ENCODE results near the gene NRXN3. TPM values are rescaled to one million over a fixed set of nuclear protein-coding genes. Genes with fewer than 3 reads are reported as not detected.

Gene NRXN3
- total and polyA plus RNA-seq, 8 donors, result 1.3 to 7.6 (median 1.5) TPM

DNA sequence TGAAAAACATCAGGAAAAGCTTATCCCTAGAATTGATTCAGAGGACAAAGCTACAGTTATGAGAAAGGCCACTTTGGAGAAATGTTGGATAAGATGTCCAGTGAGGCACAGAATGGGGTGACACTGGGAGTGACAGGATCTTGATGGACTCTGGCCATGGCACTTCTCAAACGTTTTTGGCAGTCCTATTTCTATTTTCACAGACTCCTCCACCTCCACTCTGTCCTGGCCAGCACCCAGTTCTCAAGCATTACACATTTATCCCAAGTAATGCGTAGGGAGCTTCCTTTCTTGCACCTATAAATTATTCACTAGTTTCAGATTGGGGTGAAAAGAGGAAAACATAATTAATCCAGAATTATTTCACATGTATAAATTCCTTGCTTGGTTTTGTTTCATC is 727.3 kb downstream of the NRXN3 start:
- Histone ChIP-seq H3K4me3 (no peak overlapping the region), H3K27me3 (no peaks in the 10 kb centered on the region), H3K27ac (no peak overlapping the region), H3K36me3 (no peaks in the 10 kb centered on the region), H3K4me1 (no peaks in the 10 kb centered on the region), H3K9me3 (no peaks in the 10 kb centered on the region)
- DNase-seq, result no peak
- no peak for ATAC-seq
- no peak for TF ChIP-seq CTCF (IDR thresholded peaks at IDR 0.05)
- intact Hi-C loops (cut with DNase I), result no loop called here

GRCh38 chr14:78902010-78902623 is 731.9 kb downstream of the NRXN3 start:
- Histone ChIP-seq H3K36me3 (no peaks in the 10 kb centered on the region), H3K27me3 (no peaks in the 10 kb centered on the region), H3K27ac (no peak overlapping the region), H3K9me3 (no peaks in the 10 kb centered on the region), H3K4me3 (no peak overlapping the region), H3K4me1 (no peaks in the 10 kb centered on the region)
- TF ChIP-seq CTCF (IDR thresholded peaks at IDR 0.05), result peak in 1 of 2 donors; percentile 27
- intact Hi-C loops (cut with DNase I), result no loop called here
- ATAC-seq (peak; percentile 45), DNase-seq (peak in 2 of 4 donors; percentile 17 to 39)

DNA sequence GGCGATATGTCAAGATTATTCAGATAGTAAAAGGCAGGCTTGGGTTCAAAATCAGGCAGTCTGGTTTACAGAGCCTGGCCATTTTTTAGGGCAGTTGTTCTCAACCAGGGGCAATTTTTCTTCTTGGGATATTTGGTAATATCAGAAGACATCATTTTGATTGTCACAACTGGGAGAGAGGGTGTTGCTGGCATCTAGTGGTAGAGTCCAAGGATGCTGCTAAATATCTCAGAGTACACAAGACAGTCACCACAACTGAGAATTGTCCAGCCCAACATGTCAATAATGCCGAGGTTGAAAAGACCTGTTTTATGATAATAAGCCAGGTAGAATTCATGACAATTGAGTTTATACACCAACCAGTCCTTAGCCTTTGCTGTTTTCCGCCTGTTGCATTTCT is 733.9 kb downstream of the NRXN3 start:
- Histone ChIP-seq H3K27me3 (no peaks in the 10 kb centered on the region), H3K36me3 (no peaks in the 10 kb centered on the region), H3K4me3 (no peak overlapping the region), H3K9me3 (no peaks in the 10 kb centered on the region), H3K27ac (no peak overlapping the region), H3K4me1 (no peaks in the 10 kb centered on the region)
- ATAC-seq, result no peak
- no peak for DNase-seq
- TF ChIP-seq CTCF (IDR thresholded peaks at IDR 0.05), result no peak
- intact Hi-C loops (cut with DNase I), result no loop called here

- H3K27me3 ChIP-seq, result no peaks in the 10 kb centered on the region
- no peak overlapping the region for H3K4me3 ChIP-seq
- no peak overlapping the region for H3K27ac ChIP-seq
- H3K36me3 ChIP-seq, result no peaks in the 10 kb centered on the region
- intact Hi-C loops (cut with DNase I), result no loop called here
- ATAC-seq, result no peak
- H3K4me1 ChIP-seq, result no peaks in the 10 kb centered on the region
- TF ChIP-seq CTCF (IDR thresholded peaks at IDR 0.05), result no peak
- no peak for DNase-seq
- H3K9me3 ChIP-seq, result no peaks in the 10 kb centered on the region
Measured at GRCh38 chr14:78917462-78917861, 747.3 kb downstream of the NRXN3 start.

DNA sequence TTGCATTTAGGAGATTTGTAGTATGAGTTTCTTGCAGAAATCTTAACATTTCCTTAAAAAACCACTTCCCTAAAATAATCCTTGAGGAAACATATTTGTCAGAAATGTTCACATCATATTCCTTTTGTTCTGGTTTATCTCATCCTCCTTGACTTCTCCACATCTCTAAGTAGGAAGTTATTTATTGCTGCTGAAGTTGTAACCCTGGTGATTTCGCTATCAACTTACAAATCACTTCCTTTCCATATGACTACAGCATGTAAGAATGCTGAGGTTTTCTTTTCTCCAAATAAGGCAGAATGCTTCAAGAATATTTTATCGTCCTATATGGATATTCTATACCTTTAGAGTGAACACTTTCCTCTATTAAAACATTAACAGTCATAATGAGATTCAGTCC is 751.7 kb downstream of the NRXN3 start:
- no peak overlapping the region for H3K27ac ChIP-seq
- H3K4me3 ChIP-seq, result no peak overlapping the region
- H3K4me1 ChIP-seq, result no peaks in the 10 kb centered on the region
- DNase-seq, result no peak
- ATAC-seq, result no peak
- no peaks in the 10 kb centered on the region for H3K36me3 ChIP-seq
- TF ChIP-seq CTCF (IDR thresholded peaks at IDR 0.05), result no peak
- H3K9me3 ChIP-seq, result no peaks in the 10 kb centered on the region
- intact Hi-C loops (cut with DNase I), result no loop called here
- H3K27me3 ChIP-seq, result no peaks in the 10 kb centered on the region

Measured in left lung (tissue), 10 donors.